GM18508 (cell line): Measurements from ENCODE around the gene POLN.

ENCODE experiments used
- ATAC-seq: cut with Tn5 transposase; IDR thresholded peaks from one replicate; pipeline ENCODE4 v1.9.1; 2021; ENCODE audit warnings: moderate number of reproducible peaks; ENCODE audit not compliant: insufficient read depth, unreplicated experiment

The POLN gene

DNA sequence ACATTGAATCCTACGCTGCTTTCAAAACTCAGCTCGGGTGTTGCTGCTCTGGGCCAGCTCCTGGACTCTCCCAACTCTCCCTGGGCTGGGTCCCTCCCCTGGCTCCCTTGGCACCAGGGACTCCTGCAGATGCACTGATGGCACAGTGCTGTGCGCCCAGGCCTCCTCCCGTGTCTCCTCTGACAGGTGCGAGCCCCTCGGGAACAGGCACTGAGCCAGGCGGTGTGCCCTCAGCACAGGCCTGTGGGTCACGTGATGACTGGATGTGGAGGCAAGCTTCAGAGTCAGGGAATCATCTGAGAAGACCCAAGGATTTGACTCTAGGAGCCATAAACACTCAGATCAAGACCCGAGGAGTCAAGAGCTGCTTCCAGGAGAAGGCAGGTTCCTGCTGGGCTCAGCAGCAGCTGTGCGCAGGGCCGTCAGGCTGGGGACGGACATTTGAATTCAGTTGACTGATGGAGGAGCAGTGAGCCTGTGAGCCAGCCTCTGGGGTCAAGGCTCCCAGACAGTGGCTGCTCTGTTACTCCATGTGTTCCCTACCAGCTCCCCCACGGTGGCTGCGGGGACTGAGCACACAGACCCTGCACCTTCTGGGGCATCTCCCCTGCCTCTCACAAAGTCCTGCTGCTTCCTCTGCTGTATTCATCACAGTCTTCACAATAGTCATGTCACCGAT, 149.8 kb downstream of the POLN start:
- ATAC-seq = no peak

DNA sequence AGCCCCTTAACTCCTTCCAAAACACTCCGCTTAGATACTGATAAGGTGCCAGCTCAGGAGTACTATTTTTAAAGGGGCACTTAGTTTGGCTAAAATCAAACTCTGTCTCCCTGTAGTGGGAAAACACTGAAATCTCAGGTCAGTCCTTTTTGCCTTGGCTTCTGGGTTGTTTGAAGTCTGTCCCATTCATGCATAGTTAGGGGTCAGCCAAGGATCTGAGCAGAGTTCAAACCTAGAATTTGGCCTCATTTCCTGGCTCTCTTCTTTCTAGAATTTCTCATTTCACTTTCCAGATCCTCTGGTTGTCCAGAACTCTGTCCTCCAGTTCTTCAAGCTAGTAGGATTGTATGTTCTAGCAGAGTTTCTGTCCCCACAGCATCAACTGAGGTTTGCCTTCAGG, 151.3 kb downstream of the POLN start:
- ATAC-seq = no peak

DNA sequence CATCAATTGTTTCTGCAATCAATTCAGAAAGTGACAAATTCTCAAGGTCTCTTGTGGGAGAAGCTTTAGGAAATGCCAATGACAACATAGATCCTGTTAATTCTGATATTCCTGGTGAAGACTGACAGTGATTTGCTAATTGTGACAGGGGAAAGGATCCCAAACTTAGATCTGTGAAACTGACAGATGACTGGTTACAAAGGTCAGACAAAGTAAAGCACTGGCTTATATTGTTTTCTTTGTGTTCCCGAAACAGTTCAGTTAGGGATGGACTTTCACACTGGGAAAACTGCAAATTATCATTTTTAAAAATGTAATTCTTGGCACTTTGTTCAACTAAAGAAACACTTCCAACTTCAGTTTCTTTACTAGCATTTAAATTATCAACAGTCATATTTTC, 152.7 kb downstream of the POLN start:
- ATAC-seq = no peak

DNA sequence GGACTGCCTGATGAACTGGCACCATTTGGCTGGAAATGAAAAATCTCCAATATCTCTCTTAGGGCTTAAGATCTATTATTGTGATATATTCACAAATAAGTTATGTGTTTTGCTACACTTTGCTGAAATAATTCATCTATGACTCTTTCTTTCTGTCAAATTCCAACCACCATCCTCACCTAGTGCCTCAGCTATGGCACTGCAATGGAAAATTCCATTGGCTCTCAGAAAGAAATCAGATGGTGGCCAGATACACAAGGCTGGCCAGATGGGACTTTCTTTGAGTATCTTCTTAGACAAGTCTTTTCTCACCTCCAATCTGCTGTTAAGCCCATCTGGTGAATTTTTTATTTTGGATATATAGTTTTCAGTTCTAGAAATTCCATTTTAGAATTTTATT, 154.8 kb downstream of the POLN start:
- no peak for ATAC-seq

DNA sequence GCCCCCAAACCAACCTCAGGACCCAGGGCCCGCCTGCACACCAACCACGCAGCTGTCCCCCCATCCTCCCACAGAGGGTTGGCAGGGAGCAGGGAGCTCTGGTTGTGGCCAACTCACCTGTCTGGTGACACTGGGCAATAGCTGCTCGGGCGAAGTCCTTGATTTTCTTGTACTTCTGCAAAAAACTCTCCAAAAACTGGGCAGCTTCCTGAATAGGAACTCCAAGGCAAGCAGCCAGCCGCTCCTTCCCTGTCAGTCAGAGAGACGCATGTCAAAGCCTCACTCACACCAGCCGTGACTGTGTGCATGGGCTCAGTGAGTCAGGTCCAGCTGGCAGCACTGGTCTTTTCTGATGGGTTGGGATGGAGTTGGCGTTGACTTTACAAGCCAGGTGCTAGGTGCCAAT, 156.4 kb downstream of the POLN start:
- ATAC-seq = no peak

DNA sequence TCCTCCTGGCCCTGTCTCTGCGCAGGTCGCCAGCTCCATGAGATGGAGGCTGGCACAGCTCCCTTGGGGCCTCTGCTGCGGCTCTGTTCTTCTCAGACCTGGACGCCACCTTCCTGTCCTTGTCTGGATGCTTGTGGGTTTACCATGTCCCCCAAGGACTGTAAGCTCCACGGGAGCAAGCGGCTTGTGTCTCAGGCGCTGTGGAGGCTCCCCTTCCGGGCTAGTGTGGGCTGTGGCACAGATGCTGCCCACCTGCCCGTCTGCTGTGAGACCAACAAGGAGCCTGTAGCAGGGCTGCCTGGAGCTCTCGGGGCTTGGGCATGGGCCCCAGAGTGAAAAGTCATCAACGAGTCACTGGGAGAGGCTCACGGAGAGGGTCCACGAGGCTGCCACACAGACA, 157.6 kb downstream of the POLN start:
- no peak for ATAC-seq

DNA sequence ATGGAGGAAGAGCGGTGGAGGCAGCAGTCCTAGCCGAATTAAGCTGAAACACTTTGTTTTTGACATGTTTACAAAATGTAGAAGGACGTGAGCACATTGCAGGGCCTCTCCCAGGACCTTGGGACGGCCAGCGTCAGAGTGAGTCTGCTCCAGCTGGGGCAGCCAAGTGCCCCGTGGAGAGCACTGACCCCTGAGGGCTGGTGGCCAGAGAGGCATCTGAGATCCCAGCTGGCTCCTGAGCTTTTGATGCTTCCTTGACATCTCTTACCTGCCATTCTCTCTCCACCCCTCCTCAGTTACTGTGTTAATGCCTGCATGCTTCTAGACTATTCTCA, 158.1 kb downstream of the POLN start:
- no peak for ATAC-seq

DNA sequence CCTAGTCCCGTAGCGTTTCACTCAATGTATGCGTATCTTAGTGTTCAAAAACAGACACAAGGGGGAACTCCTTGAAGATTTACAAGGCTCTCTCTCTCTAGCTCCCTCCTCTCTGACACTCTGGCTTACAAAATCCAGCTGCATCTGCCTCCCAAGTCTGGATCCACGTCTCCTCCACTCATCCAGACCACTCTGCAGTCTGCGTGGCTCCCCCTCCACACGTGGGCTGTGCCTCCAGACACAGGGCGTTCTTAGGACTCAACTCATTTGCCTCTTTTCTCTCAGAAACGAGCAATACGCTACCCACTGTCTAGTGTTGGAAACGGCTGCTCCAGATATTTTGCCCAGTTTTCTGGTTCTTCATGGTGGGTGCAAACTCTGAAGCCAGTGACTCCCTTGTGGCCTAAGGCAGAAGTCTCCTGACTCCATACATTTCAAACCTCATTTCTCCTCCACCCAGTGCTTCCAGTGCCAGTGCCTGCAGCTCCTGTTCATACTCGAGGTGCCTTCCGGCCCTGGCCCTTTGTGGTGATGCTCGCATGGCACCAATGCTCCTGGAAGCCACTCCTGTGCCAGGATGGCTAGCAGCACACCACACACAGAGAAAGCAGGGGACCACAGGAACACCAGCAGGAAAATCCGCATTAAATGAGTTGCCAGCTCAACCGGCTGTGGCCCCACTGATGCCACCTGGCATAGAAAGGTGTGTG, 158.7 kb downstream of the POLN start:
- ATAC-seq = no peak

DNA sequence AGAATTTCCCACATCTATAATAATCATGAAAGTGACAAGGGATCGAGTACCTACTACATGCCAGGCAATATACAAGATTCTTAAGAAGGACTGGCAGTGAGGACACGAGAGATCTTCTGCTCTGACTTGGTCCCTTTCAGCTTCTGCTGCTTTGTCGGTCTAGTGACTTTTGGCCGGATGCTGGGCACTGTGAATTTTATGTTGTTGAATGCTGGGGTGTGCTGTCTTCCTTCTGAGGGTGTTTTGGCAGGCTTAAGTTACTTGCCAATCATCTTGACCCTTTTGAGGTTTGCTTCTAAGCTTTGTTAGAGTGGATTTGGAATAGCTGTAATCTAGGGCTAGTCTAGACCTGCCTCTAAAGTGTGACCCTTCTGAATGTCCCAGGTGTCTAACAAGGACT, 159.3 kb downstream of the POLN start:
- no peak for ATAC-seq

DNA sequence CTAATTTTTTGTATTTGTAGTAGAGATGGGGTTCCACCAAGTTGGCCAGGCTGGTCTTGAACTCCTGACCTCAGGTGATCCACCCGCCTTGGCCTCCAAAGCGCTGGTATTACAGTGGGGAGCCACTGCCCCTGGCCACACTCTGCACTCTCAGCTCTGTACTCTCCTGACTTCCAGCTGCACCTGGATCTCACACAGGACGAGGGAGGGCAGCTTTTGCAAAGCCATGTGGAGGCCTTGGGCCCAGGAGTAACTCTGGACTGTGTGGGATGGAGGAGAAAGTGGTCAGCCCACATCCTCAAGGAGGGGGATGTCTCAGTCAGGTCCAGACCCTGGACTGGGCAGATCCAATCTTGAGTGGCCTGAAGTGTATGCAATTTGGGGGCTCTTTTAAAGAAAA, 159.8 kb downstream of the POLN start:
- no peak for ATAC-seq

DNA sequence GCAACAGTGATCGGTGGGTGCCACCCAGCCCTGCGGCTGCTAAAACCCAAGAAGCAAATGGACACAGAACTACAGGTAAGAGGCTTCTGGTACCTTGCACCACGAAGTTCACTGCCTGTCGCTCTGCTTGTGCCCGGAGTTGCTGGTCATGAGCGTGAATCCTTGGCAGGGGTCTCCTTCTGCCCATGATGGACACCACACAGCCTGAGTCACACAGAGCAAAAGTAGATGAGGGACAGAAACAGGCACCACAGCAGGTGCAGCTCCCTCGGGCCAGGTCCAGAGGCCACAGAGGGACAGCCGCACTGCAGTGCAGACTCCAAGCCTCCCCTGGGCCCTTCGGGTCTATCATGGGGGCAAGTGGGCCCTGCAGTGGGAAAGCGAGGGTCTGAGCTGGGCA, 160.4 kb downstream of the POLN start:
- no peak for ATAC-seq

DNA sequence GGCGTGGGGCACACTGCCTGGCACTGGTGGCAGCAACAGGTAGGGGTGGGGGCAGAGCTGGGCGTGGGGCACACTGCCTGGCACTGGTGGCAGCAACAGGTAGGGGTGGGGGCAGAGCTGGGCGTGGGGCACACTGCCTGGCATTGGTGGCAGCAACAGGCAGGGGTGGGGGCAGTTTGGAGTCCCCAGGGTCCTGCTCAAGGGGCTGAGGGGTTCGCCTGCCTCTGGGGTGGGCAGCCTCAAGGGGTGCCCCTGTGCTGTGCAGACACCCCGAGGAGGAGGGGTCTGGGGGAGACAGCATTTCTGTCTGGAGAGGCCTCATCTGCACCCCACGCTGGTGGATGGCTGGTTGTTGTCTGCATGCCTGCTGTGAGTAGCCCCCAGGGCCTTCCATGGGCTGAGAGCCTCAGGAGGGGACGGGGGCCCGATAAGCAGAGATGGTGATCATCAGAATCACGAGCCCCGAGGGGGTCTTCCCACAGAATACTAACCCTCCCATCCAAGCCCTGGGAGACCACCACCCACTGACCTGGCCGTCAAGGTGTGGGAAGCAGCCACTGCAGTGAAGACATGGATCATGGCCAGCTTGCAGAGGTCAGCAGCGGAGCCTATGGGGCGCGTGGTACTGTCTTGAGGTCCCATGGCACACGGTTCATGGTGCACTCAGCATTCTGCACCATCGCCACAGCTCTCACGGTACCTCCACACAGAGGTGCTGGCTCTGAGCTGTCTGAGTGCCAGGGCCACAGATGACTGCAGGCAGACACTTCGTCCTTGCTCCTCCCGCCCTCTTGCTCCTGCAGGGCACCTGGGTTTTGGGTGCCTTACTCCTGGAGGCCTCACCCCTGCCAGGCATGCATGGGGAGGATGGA, 161.3 kb downstream of the POLN start:
- ATAC-seq = no peak

DNA sequence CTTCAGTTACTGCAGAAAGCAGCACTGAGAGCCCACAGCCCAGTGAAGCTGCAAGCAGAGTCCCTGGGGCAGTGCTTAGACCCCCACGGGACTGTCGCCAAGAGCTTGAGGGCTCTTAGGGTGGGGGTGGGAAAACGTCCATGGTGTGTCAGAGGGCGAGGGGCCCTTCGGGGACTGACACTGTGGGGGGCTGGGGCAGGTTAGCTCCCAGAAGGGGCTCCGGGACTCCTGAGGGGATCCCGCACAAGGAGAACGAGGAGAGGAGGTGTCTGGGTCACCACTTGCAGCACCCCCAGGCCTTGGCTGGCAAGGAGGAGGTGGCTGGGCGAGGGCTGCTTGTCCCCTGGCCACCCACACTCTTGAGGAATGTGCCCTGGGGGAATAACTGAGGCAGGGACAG, 162.0 kb downstream of the POLN start:
- ATAC-seq = no peak

DNA sequence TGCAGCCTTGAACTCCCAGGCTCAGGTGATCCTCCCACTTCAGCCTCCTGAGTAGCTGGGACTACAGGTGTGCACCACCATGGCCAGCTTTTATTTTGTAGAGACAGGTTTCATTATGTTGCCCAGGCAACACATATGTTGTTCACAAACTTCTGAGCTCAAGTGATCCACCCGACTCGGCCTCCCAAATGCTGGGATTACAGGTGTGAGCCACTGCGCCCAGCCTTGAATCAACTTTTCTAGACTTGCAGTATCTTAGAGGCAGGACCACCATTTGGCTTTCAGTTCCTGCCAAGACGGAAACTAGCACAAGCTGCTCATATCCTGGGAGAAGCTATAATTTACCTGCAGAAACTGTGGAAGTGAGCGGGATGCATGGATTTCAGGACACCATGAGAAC, 162.9 kb downstream of the POLN start:
- no peak for ATAC-seq

DNA sequence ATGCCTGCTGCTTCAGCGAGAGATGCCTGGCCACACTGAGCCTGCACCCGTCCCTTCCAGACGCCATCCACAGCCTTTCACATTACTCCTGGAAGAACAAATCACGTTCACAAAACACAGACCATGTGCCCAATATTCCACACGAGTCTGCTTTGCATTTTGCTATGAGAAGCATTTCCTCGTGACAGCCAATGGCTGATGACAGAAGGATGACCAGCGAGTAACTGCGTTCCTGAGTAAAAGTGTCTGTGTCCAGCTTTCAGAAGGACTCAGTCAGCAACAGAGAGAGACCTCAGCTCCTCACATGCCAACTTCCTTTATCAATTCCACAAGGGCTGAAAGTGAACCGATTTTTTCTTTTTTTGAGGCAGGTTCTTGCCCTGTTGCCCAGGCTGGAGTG, 163.3 kb downstream of the POLN start:
- no peak for ATAC-seq

DNA sequence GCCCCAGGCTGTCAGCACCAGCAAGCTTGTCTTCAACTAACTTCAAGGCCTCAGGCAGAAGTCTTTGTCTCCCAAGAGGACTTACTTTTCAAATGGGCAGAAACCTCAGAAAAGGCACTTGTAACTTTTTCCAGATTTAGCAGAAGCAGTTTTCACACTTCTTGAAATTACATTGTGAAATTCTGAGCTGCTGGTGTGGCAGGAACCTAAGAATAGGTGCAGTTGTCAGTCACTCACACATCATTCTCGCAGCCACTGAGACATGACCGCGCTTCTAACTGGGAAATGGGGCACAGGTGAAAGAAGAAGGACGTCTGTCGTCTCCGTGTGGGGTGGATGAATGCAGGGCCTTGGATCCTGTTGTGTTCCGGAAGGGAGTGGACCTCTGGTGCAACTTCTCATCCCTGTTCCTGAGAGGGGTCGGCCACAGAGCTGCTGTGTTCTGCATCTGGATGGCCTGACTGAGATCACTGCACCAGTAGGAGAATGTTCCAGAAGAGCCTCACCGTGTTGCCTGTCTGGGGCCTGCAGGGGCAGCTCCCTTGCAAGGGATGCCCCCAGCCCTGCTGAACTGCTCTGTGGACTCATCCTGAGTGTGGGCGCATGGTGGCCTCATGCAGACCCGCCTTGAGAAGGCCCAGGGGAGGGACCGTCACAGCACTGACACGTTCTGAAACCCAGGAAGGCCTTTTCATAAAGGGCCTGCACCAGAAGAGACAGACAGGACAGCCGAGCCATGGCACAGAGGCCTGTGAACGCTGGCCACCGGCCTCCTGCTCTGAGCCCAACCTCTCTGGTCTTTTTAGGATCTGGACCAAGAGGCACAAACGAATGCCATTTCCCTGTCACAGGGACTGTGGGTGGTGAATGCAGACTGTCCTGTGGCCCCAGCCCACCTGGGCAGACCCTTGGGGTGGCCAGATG, 164.1 kb downstream of the POLN start:
- ATAC-seq = no peak

DNA sequence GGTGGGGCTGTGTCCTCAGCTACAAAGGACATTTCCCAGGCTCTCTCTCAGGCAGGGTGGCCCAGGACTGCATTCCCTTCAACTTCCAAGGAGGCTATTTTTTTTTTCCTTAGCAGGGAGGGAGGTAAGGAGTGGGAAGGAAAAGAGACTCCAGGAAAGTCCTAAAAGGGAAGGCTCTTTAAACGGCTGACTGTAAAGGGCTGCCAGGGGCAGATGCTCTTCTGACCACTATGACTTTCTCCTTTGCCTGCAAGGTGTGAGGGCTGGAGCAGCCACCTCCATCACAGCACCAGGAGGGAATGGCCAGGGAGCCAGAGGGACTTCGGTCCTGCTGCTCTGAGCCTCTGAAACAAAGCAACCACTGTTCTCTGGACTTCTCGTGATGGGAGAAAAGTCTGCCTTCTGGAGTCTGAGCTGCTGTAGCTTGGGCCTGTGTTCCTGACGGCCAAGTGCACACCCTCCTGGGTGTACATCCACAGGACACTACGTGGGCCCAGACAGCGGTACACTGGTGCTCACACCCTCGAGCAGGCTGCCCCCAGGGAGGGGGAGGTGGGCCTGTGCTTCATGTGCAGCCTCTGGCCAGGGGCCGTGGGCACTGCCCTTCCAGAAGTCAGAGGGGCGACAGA, 164.9 kb downstream of the POLN start:
- ATAC-seq = no peak

DNA sequence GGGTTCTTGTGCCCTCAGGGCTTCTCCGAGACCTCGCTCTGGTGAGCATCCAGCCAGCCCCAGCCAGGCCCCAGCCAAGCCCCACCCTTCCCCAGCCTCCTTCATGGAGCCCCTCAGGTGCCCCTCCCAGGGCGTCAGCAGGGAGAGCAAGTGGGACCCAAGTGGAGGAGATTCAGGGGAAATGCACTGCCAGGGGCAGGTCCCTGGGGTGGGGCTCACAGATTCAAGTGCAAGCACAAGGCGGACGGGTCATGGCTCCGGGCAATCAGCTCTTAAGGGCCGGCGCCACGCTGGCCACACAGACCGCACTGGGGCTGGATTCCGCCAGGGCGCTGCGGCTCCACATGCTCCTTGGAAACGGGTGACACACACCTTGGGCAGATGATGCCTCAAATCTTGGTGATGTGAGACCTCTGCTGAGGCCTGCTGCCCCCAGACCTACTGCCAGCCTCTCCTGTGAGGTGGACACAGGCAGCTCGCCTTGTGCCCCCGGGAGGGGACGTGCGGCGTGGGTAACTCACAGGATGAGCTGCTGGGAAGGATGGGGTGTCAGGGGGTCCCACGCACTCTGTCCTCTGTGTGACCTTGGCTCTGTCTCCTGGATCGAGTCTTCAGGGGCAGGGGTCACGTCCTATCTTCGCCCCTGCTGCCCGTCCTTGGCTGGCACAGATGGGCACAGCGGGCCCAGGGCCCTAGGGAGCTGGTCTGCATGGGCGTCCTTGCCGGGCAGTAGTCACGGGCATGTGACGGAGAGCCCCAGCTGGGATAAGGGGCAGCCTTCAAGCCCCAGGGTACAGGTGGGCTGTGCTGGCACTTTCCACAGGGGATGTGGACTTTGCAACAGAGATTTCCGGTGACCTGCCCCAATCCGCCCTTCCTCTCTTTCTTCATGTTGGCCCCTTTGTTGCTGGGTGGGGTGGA, 165.7 kb downstream of the POLN start:
- ATAC-seq = no peak
